ENCODE measurements around the gene MPPED1.

Gene MPPED1

DNA sequence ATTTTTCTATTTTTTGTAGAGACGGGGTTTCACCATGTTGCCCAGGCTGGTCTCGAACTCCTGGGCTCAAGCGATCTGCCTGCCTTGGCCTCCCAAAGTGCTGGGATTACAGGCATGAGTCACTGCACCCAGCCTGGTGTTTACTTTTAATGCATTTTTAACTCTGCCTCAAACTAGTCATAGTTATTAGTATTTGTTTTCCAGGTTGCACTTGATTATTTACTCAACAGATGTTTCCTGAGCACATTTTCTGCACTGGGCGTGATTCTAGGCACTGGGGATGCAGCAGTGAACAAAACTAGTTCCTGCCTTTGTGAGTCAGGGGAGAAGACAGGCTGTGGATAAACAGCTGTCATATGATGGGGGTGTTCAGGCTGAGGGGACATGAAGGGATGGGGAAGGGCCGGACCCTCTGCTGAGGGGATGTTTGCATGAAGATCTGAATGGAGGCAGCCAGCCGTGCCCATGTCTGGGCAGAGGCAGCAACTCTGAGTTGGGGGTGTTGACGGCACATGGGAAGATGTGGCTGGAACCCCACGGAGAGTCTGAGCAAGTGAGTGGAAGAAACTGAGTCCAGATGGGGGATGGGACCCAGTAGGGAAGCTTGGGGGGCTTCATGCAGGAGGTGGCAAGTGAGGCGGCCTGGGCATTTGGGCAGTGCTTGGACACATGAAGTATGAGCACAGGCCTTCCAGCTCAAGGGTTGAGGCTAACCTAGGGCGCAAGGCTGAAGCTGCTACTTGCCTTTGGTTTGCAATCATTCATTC, 34.4 kb downstream of the MPPED1 start:
- H3K4me3 Mint-ChIP-seq, result no peak overlapping the region
- H3K36me3 Mint-ChIP-seq (ENCODE audit: low read depth), result no peaks in the 10 kb centered on the region
- no peak for DNase-seq
- peaks cover 5% of the 10 kb centered on the region for H3K4me1 Mint-ChIP-seq
- peaks cover 27% of the 10 kb centered on the region for H3K27me3 Mint-ChIP-seq (ENCODE audit: low read depth, poor library complexity)
- TF ChIP-seq, protein P1, sequence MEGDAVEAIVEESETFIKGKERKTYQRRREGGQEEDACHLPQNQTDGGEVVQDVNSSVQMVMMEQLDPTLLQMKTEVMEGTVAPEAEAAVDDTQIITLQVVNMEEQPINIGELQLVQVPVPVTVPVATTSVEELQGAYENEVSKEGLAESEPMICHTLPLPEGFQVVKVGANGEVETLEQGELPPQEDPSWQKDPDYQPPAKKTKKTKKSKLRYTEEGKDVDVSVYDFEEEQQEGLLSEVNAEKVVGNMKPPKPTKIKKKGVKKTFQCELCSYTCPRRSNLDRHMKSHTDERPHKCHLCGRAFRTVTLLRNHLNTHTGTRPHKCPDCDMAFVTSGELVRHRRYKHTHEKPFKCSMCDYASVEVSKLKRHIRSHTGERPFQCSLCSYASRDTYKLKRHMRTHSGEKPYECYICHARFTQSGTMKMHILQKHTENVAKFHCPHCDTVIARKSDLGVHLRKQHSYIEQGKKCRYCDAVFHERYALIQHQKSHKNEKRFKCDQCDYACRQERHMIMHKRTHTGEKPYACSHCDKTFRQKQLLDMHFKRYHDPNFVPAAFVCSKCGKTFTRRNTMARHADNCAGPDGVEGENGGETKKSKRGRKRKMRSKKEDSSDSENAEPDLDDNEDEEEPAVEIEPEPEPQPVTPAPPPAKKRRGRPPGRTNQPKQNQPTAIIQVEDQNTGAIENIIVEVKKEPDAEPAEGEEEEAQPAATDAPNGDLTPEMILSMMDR (IDR thresholded peaks at IDR 0.05), result no peak
- no peaks in the 10 kb centered on the region for H3K9me3 Mint-ChIP-seq
- H3K27ac Mint-ChIP-seq, result no peak overlapping the region

DNA sequence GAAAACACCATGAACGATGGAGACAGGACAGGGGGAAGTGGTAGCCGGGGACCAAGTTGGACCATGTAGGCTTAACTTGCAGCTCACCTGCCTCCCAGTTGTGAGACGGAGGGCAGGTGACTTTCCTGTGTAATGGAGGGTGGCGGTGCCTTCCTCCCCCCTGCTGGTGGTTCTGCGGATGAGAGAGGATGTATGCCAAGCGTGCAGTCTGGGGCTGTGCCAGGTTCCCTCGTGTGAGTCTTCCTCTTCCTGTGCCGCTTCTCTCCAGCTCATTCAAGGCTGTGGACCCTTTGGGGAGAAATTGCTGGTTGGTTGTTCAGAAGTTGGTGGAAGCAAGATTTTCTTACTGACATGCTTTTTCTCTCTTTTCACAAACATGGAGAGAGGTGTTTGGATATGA, 35.1 kb downstream of the MPPED1 start:
- Mint-ChIP-seq H3K9me3 (no peaks in the 10 kb centered on the region), H3K4me1 (peaks cover 11% of the 10 kb centered on the region), H3K27me3 (ENCODE audit: low read depth, poor library complexity) (peaks cover 25% of the 10 kb centered on the region), H3K27ac (no peak overlapping the region), H3K36me3 (ENCODE audit: low read depth) (no peaks in the 10 kb centered on the region), H3K4me3 (no peak overlapping the region)
- no peak for DNase-seq
- TF ChIP-seq, protein P1 (IDR thresholded peaks at IDR 0.05), result no peak

DNA sequence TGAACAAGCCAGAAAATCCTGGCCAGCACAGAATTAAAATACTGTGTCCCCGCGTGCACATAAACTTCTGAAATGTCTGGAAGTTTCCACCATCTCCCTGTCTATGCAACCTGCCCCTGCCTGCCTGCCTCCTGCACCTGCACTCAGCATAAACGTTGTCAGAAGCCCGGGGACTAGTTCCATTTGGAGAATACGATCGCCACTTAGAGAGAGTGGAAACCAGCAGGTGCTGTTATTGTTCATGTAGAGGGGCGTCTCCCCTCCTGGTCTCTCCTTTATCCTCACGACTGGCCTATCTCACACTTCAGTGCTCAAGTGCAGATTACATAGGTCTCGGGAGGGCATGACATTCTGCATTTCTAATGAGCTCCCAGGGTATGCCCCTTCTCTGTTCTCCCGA, 35.6 kb downstream of the MPPED1 start:
- TF ChIP-seq, protein P1 (IDR thresholded peaks at IDR 0.05), result no peak
- no peak for DNase-seq
- H3K27ac Mint-ChIP-seq, result no peak overlapping the region
- no peaks in the 10 kb centered on the region for H3K36me3 Mint-ChIP-seq (ENCODE audit: low read depth)
- peaks cover 23% of the 10 kb centered on the region for H3K27me3 Mint-ChIP-seq (ENCODE audit: low read depth, poor library complexity)
- peaks cover 15% of the 10 kb centered on the region for H3K4me1 Mint-ChIP-seq
- H3K4me3 Mint-ChIP-seq, result no peak overlapping the region
- H3K9me3 Mint-ChIP-seq, result no peaks in the 10 kb centered on the region

- Mint-ChIP-seq H3K27me3 (ENCODE audit: low read depth, poor library complexity) (peaks cover 19% of the 10 kb centered on the region), H3K4me1 (peaks cover 15% of the 10 kb centered on the region)
- TF ChIP-seq, protein P1 (IDR thresholded peaks at IDR 0.05), result no peak
These were observed 36.2 kb downstream of the MPPED1 start for GRCh38 chr22:43448048-43448447.

DNA sequence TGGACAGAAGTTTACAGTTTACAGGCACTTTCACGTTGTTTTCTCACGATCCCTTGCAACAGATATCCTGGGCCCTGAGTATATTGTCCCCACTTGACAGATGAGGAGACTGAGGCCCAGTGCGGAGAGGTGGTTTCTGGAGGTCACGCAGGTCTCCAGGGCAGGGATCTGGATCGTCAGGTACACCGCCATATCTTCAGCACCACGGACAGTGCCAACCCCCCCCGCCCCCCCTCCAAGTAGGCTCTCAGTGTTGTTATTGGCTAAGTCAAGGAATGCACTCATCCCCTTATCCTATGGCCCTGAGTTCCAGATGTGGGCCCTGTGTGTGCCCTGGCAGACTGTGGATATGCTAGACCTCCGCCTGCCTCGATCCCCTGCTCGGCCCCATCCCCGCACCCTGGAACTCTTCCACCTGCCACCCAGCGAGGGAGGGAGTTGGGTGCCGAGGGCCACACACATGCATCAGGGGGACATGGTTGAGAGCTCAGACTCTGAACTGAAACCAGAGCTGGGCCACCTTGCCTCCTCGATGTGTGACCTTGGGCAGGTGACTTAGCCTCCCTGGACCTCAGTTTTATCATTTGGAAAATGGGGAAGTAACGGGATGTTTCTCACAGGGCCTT, 37.5 kb downstream of the MPPED1 start:
- H3K4me1 Mint-ChIP-seq, result peaks cover 14% of the 10 kb centered on the region
- H3K36me3 Mint-ChIP-seq (ENCODE audit: low read depth), result no peaks in the 10 kb centered on the region
- H3K9me3 Mint-ChIP-seq, result no peaks in the 10 kb centered on the region
- H3K27me3 Mint-ChIP-seq (ENCODE audit: low read depth, poor library complexity), result peaks cover 19% of the 10 kb centered on the region
- peak; percentile 36 for DNase-seq
- H3K27ac Mint-ChIP-seq, result no peak overlapping the region
- TF ChIP-seq, protein P1 (IDR thresholded peaks at IDR 0.05), result no peak
- H3K4me3 Mint-ChIP-seq, result no peak overlapping the region

More at GRCh38 chr22:43448048-43448447, 36.2 kb downstream of the MPPED1 start:
- no peaks in the 10 kb centered on the region for H3K9me3 Mint-ChIP-seq
- no peaks in the 10 kb centered on the region for H3K36me3 Mint-ChIP-seq (ENCODE audit: low read depth)
- no peak for DNase-seq
- H3K4me3 Mint-ChIP-seq, result no peak overlapping the region
- H3K27ac Mint-ChIP-seq, result no peak overlapping the region
